ENCODE data around the gene ISG20L2. TPM values are rescaled to one million over a fixed set of nuclear protein-coding genes. Genes with fewer than 3 reads are reported as not detected.

ISG20L2 gene
- polyA plus RNA-seq, 2 of the 4 experiments (the other 2 are of a cell fraction): 29.6 to 42.5 TPM

- no peak for TF ChIP-seq RNF2 (IDR thresholded peaks at IDR 0.05; ENCODE audit: borderline replicate concordance, low read depth)
- no peak for TF ChIP-seq ZC3H11A (IDR thresholded peaks at IDR 0.05)
- TF ChIP-seq PHF8 (IDR thresholded peaks at IDR 0.05; ENCODE audit: borderline replicate concordance, low read depth): no peak
- no peak for TF ChIP-seq NR3C1 (IDR thresholded peaks at IDR 0.05)
- TF ChIP-seq NPAS2 (CRISPR knock-in tag; IDR thresholded peaks at IDR 0.05; ENCODE audit: borderline replicate concordance): no peak
- no peak for TF ChIP-seq CHD2 (IDR thresholded peaks at IDR 0.05; ENCODE audit: low read length, partially characterized antibody)
- no peak for TF ChIP-seq USF2 (IDR thresholded peaks at IDR 0.05)
- TF ChIP-seq EHMT2 (IDR thresholded peaks at IDR 0.05; ENCODE audit: low read depth): no peak
- TF ChIP-seq BHLHE40 (IDR thresholded peaks at IDR 0.05; ENCODE audit: low read depth, low read length): no peak
- no peak for TF ChIP-seq CHD4 (IDR thresholded peaks at IDR 0.05; ENCODE audit: borderline replicate concordance)
- TF ChIP-seq GATA3 (IDR thresholded peaks at IDR 0.05; ENCODE audit: borderline replicate concordance): no peak
- TF ChIP-seq FOSB (CRISPR knock-in tag; IDR thresholded peaks at IDR 0.05): no peak
- no peak for TF ChIP-seq MYC (IDR thresholded peaks at IDR 0.05; ENCODE audit: borderline replicate concordance, low read length)
- no peak for TF ChIP-seq TFCP2L1 (CRISPR knock-in tag; IDR thresholded peaks at IDR 0.05)
- TF ChIP-seq ZFP36 (IDR thresholded peaks at IDR 0.05; ENCODE audit: borderline replicate concordance, partially characterized antibody): no peak
- TF ChIP-seq BCL3 (IDR thresholded peaks at IDR 0.05): no peak
- TF ChIP-seq POLR2A (IDR thresholded peaks at IDR 0.05; ENCODE audit: low read length): no peak
- TF ChIP-seq EP300 (IDR thresholded peaks at IDR 0.05): no peak
- WGBS (ENCODE audit: missing lambda C conversion rate): 96% methylated on average over 4 of the region's 4 CpGs
- POLR2A ChIA-PET: interaction anchor here (1.0 kb wide), 1 partner anchor 32 kb away, joined by 3 read pairs; no protein-coding TSS in a partner anchor
- peaks cover 16% of the 10 kb centered on the region for H3K4me1 ChIP-seq
- FAIRE-seq (no peak), DNase-seq (ENCODE audit: low read depth in 1 of 2, low spot score in 1 of 2) (no peak), ATAC-seq (no peak)
- H3K27ac ChIP-seq: no peak overlapping the region
- no peaks in the 10 kb centered on the region for H3K9me3 ChIP-seq
- CTCF ChIA-PET: interaction anchor here (0.6 to 42.3 kb wide), 8 partner anchors 14 to 139 kb away, joined by 3 to 2258 read pairs (median 4); partner anchors contain the start of genes CRABP2, NES and NTRK1
- no peak overlapping the region for H3K4me3 ChIP-seq
- H3K4me2 ChIP-seq: no peak overlapping the region
These were observed 7.0 kb downstream of the ISG20L2 start for GRCh38 chr1:156721535-156721934.

GRCh38 chr1:156721131-156721530, 7.4 kb downstream of the ISG20L2 start:
- DNase-seq (ENCODE audit: low read depth in 1 of 2, low spot score in 1 of 2): no peak
- Histone ChIP-seq H3K4me3 (no peak overlapping the region), H3K4me1 (peaks cover 12% of the 10 kb centered on the region), H3K9me3 (no peaks in the 10 kb centered on the region), H3K27ac (no peak overlapping the region), H3K4me2 (no peak overlapping the region)
- CTCF ChIA-PET: interaction anchor here (0.7 to 42.3 kb wide), 7 partner anchors 14 to 139 kb away, joined by 3 to 2258 read pairs (median 5); partner anchors contain the start of genes CRABP2, NES and NTRK1
- no peak for ATAC-seq
- POLR2A ChIA-PET: interaction anchor here (1.0 kb wide), 1 partner anchor 31 kb away, joined by 3 read pairs; no protein-coding TSS in a partner anchor
- no peak for TF ChIP-seq HOXB13 (CRISPR knock-in tag; IDR thresholded peaks at IDR 0.05; ENCODE audit: low read depth)
- TF ChIP-seq REST (IDR thresholded peaks at IDR 0.05): no peak
- TF ChIP-seq ESRRA (IDR thresholded peaks at IDR 0.05; ENCODE audit: borderline replicate concordance, low read length): no peak
- TF ChIP-seq MYC (IDR thresholded peaks at IDR 0.05; ENCODE audit: borderline replicate concordance, low read length): no peak
- TF ChIP-seq HES2 (IDR thresholded peaks at IDR 0.05): no peak
- TF ChIP-seq BHLHE40 (IDR thresholded peaks at IDR 0.05; ENCODE audit: low read depth, low read length): no peak
- TF ChIP-seq RCOR1 (IDR thresholded peaks at IDR 0.05; ENCODE audit: low read depth, low read length): no peak
- no peak for FAIRE-seq
- WGBS (ENCODE audit: missing lambda C conversion rate): 92% methylated on average over 2 of the region's 2 CpGs

All from A549 (cell line).